Nephron progenitor cell (in vitro differentiated cells): Measurements from ENCODE around the gene DPEP2NB.

Experiments used
- DNase-seq: peaks from one replicate; pipeline ENCODE4 v3.0.0; 2021
- H3K27ac Mint-ChIP-seq: 2 replicates; pipeline ENCODE4 v1.8.0; 2021; ENCODE audit warnings: mild to moderate bottlenecking, moderate library complexity, mixed read lengths
- H3K27me3 Mint-ChIP-seq: 2 replicates; pipeline ENCODE4 v1.8.0; 2021; ENCODE audit warnings: mild to moderate bottlenecking, low read depth, mixed read lengths; ENCODE audit not compliant: poor library complexity
- H3K36me3 Mint-ChIP-seq: 2 replicates; pipeline ENCODE4 v1.8.0; 2021; ENCODE audit warnings: low read depth, mixed read lengths
- H3K4me1 Mint-ChIP-seq: 2 replicates; pipeline ENCODE4 v1.8.0; 2021; ENCODE audit warnings: mixed read lengths
- H3K4me3 Mint-ChIP-seq: 2 replicates; pipeline ENCODE4 v1.8.0; 2021; ENCODE audit warnings: mild to moderate bottlenecking, moderate library complexity, mixed read lengths
- H3K9me3 Mint-ChIP-seq: 2 replicates; pipeline ENCODE4 v1.8.0; 2021; ENCODE audit warnings: mild to moderate bottlenecking, moderate library complexity, mixed read lengths
- TF ChIP-seq, protein P1 (sequence below): fragments of 200-600 bp; sonication (generic); IDR thresholded peaks from 2 replicates; pipeline ENCODE4 v1.5.0; 2021; ENCODE audit warnings: antibody characterized with exemption

DPEP2NB gene

DNA sequence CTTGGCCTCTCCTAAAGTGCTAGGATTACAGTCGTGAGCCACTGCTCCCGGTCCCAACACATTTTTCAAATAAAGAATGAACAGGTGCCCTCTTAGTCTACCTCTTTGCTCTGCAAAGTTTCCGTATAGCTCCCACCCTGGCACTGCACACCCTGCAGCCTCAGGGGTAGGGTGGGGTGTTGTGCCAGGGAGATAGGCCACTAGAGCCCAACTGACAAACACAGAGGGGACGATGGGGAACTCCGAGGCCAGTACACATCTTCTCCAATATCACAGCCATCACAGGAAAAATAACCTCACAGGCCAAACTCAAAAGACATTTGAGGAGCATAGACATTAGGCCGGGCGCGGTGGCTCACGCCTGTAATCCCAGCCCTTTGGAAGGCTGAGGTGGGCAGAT is 44.6 kb downstream of the DPEP2NB start:
- DNase-seq, result no peak
- TF ChIP-seq, protein P1, sequence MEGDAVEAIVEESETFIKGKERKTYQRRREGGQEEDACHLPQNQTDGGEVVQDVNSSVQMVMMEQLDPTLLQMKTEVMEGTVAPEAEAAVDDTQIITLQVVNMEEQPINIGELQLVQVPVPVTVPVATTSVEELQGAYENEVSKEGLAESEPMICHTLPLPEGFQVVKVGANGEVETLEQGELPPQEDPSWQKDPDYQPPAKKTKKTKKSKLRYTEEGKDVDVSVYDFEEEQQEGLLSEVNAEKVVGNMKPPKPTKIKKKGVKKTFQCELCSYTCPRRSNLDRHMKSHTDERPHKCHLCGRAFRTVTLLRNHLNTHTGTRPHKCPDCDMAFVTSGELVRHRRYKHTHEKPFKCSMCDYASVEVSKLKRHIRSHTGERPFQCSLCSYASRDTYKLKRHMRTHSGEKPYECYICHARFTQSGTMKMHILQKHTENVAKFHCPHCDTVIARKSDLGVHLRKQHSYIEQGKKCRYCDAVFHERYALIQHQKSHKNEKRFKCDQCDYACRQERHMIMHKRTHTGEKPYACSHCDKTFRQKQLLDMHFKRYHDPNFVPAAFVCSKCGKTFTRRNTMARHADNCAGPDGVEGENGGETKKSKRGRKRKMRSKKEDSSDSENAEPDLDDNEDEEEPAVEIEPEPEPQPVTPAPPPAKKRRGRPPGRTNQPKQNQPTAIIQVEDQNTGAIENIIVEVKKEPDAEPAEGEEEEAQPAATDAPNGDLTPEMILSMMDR, result no peak
- Mint-ChIP-seq H3K9me3 (no peaks in the 10 kb centered on the region), H3K27me3 (peaks cover 25% of the 10 kb centered on the region), H3K36me3 (no peaks in the 10 kb centered on the region), H3K4me3 (peak overlapping the region; percentile 26), H3K27ac (peak overlapping the region; percentile 74), H3K4me1 (peaks cover 48% of the 10 kb centered on the region)

DNA sequence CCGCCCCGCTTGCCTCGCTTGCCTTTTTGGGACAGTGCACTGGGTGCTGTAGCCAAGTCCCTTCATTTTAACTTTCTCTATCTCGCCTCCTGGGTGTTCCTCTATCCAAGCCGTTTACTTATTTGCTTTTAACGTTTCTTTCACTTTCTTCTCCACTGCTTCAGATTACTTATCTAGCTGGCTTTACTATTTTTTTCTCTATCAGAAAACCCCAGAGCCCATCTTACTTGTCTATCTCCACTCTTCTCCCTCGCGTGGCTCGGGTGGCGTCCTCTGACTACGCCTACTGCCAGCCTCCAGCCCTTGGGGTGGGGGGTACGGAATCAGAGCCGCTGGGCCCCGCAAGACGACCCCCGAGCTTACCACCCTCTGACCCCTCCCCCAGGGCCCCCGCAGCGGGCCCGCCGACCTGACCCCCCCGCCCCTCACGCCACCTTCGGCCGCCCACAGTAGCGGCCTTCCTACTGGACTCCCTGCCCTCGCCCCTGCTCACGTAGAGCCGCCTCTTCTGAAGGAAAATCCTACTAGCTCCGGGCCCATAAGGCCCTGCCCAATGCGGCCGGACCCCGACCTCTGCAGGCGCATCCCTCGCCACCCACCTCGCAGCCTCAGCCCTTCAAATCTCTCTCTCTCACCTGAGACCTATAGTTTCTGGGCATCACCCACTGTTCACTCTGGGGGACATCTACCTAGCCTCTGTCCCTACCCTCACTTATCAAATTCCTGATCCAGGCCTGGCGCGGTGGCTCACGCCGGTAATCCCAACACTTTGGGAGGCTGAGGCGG is 46.3 kb downstream of the DPEP2NB start:
- Mint-ChIP-seq H3K4me3 (peak overlapping the region; percentile 86), H3K4me1 (peaks cover 57% of the 10 kb centered on the region), H3K9me3 (no peaks in the 10 kb centered on the region), H3K27me3 (peaks cover 18% of the 10 kb centered on the region), H3K36me3 (no peaks in the 10 kb centered on the region), H3K27ac (peak overlapping the region; percentile 47)
- peak; percentile 31 for DNase-seq
- TF ChIP-seq, protein P1, result no peak

DNA sequence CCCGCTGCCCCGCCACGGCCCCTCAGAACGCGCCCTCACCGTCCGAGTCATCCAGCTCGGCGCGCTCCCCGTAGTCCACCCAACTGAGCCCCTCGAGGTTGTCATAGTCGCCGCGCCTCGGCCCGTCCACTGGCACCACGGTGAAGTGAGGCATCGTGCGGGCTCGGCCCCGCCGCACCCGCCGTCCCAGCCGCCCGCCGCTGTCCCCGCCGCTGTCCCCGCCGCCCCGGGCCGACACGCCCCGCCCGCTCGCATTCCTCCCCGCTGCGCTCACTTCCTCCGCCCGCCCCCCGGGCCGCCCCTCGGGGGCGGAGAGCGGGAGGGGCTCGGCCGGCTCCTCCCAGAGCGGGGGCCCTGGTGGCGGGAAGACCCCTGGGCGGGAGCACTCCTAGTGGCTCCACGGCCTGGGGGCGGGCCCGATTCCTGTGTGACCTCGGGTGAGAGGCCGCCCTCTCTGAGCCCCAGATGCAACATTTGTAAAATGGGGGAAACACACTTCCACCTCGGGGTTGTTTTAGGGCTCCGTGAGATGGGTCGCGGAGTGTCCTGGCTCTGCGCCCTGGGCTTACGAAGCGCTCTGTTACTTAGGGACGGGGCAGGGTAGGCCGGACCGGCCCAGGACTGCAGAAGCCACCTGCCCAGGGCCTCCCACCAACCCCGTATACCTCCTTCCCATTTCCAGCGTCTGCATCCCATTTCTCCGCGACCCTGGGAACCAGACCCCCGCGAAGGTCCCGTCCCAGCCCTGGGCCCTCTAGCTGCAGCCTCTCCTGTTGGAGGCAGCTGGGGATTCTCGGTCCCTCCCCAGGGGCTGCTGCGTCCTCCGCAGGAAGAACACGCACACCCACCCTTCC is 47.1 kb downstream of the DPEP2NB start, which contains the start of gene SLC12A4:
TSS of gene SLC12A4 (minus strand) at position 238 of the 854 bp plus-strand sequence. CDS start at position 154, 84 bp downstream.
- peaks cover 15% of the 10 kb centered on the region for H3K27me3 Mint-ChIP-seq
- TF ChIP-seq, protein P1, result no peak
- peak within 1 kb of the TSS; percentile 98 for H3K4me3 Mint-ChIP-seq
- no peaks in the 10 kb centered on the region for H3K36me3 Mint-ChIP-seq
- H3K9me3 Mint-ChIP-seq, result no peaks in the 10 kb centered on the region
- peak; percentile 89 for DNase-seq
- H3K27ac Mint-ChIP-seq, result peak within 1 kb of the TSS; percentile 83
- peaks cover 60% of the 10 kb centered on the region for H3K4me1 Mint-ChIP-seq

DNA sequence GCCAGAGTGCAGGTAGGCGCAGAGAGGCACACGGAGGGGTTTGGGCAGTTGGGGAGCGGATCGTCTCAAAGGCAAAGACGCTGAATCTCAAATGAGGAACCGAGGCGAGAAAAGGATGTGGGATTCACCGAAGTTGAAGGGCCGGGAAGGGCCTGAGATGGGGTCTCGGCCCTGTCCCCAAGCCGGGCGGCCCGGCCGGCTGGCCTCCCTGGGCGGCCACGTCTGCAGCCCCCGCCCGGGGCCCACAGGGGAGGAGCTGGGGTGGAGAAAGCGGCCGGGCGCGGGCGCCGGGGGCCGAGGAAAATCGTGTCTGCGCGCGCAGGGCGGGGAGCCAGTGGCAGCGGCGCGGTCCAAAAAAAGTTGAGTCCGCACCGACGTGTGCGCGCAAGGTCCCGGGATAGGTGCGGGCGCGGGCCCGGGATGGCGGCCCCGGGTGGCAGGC is 47.7 kb downstream of the DPEP2NB start:
- DNase-seq, result peak; percentile 67
- H3K27ac Mint-ChIP-seq, result peak overlapping the region; percentile 83
- peak overlapping the region; percentile 98 for H3K4me3 Mint-ChIP-seq
- peaks cover 2% of the 10 kb centered on the region for H3K36me3 Mint-ChIP-seq
- H3K9me3 Mint-ChIP-seq, result no peaks in the 10 kb centered on the region
- TF ChIP-seq, protein P1, result no peak
- H3K27me3 Mint-ChIP-seq, result peaks cover 15% of the 10 kb centered on the region
- H3K4me1 Mint-ChIP-seq, result peaks cover 62% of the 10 kb centered on the region

DNA sequence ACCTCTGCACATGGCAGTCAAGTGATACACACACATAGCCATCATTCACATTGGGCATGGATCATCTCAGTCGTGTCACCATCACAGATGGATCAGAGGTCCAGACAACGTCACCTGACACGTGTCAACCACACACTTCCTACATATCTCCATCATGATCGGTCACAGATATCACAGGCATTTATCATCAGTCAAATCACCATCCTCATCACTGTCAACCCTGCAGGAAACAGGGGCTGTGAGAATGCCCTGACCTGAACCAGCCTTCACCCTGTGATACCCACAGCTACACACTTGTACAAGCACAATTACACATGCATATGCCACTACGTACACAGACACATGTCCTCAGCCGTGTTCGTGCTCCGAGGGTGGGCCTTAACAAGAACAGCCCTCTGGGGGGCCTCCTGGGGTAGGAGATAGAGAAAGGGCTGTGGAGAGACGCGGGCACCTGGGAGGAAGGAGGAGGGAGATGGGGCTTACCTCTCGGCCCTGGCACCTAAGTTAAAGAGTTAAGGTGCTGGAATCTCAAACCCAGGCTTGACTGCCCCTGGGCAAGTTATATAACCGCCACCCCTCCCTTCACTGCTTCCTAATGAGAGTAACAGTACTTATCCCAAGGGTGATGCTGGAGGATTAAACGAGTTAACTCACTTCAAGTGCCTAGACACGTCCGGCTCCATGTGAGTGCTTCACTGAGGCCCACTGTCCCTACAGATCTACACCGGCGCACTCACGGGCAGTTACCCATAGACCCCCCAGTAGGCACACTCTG is 48.3 kb downstream of the DPEP2NB start:
- H3K36me3 Mint-ChIP-seq, result peaks cover 8% of the 10 kb centered on the region
- DNase-seq, result no peak
- peak overlapping the region; percentile 98 for H3K4me3 Mint-ChIP-seq
- peaks cover 15% of the 10 kb centered on the region for H3K27me3 Mint-ChIP-seq
- TF ChIP-seq, protein P1, result no peak
- peaks cover 66% of the 10 kb centered on the region for H3K4me1 Mint-ChIP-seq
- H3K9me3 Mint-ChIP-seq, result no peaks in the 10 kb centered on the region
- H3K27ac Mint-ChIP-seq, result peak overlapping the region; percentile 83
